Left lobe of liver (tissue), 2 donors: ENCODE measurements around the gene P4HB. TPM values are rescaled to one million over a fixed set of nuclear protein-coding genes. Genes with fewer than 3 reads are reported as not detected.

ENCODE experiments used
- ATAC-seq: fragments of 200-7000 bp; cut with Tn5 transposase; one replicate; pipeline ENCODE4 v1.9.1; 2020; ENCODE audit warnings: mild to moderate bottlenecking, moderate library complexity
- DNase-seq: peaks from one replicate; pipeline ENCODE4 v3.0.0-alpha.2; 2020; ENCODE audit warnings: low spot score
- total RNA-seq: library from RNA; stranded (reverse); gene quantifications from one replicate; pipeline ENCODE4 v1.2.1, GENCODE V29; 2021
- donor health status: DM: no; HTN: no; CAD: no; lungs with moderate emphysema.
- donor health status: DM: no; HTN: yes; CAD: no.

The P4HB gene
- total RNA-seq, 1 donor from 2014 or later, result 1,392 TPM

- no peak for DNase-seq
- ATAC-seq, result no peak
Observed at GRCh38 chr17:81898029-81898866, 37.9 kb upstream of the P4HB start.

DNA sequence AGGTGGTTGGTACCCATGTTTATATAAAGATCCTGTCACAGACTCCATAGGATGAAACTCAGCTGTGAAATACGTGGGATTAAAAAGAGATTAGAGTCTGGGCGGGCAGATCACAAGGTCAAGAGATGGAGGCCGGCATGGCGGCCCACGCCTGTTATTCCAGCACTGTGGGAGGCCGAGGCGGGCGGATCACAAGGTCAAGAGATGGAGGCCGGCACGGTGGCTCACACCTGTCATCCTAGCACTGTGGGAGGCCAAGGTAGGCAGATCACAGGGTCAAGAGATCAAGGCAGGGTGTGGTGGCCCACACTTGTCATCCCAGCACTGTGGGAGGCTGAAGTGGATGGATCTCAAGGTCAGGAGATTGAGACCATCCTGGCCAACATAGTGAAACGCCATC, 35.1 kb upstream of the P4HB start:
- DNase-seq, result no peak
- ATAC-seq, result no peak

- no peak for ATAC-seq
- no peak for DNase-seq
Observed at GRCh38 chr17:81891303-81891552, 30.9 kb upstream of the P4HB start.

DNA sequence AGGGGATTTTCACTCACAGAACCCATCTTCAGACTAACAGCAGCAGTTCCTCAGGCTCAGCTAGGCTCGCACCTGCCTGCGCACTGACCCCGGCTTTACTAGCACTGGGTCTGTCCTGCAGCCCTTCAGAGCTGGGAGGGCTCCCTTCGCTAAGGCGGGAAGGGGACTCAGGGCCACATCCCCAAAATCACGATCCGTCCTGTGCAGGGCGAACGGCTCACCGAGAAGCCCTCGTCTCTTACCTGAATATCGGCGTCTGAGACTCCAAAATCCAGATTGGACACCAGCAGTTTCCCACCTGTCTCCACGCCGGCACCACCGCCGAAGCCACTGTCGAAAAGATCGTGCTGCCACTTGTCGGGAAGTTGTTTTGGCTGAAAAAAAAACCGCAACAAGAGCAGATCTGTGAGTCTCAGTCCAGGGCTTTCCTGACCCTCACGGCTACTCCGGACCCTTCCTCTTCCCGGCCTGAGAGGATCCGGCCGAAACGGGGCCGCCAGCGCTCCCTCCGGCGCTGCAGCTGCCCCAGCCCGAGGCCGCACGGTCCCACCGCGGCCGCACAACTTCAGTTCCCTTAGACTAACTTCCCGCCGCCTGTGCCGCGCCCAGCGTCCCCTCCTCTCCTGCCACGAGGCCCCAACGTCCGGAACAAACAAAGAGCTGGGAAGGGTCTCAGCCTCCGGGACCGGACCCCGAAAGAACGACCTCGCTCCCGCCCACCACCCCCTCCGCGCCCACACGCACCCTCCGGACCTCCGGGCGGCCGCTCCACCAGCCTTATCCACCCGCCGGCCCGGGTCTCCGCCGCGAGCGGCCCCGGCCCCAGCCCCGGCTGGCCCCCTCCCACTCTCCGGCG, 30.3 kb upstream of the P4HB start:
- DNase-seq, result no peak
- ATAC-seq, result no peak

GRCh38 chr17:81889602-81890001, 29.3 kb upstream of the P4HB start:
- DNase-seq (no peak), ATAC-seq (no peak)

GRCh38 chr17:81888988-81889595, 28.8 kb upstream of the P4HB start:
- ATAC-seq (no peak), DNase-seq (no peak)

DNA sequence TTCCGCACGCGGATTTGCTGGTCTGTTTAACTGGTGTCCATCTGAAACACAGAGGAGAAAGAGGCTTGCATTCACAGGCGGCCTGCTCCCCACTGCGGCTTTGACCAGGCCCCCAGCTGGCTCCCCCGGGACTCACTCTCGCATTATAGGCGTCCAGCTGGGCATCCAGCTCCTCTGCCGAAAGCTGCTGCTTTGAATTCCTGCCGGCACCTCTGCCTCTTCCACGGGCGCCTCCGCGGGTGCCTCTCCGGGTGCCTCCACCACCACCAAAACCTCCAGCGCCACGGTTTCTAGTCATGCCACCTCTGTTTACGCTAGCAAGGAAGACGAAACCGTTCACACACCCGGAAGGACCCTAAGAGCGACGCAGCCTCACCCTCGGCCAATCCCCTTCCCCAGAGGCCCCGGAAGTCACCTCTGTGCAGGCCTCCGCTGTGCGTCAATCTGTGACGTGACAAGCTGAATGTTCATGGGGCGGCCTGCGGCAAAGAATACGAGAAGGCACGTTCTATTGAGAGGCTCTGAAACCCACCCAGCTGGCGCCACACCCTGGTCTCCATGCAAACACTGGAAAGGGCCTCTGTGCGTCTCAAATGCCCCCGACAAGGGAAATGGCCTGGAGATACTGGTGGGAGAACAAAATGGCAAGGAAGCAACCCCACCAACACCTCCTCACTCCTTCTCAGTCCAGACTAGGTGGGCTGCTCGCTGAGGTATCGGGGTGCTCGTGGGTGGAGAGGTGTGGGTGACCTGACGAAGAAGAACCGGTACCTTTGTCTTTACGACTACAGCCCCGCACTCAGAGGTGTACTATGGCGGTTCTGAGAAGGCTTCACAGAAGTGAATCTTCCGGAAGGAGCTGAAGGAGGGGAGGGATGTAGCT, 28.0 kb upstream of the P4HB start:
- no peak for DNase-seq
- ATAC-seq, result no peak

- DNase-seq (no peak), ATAC-seq (no peak)
Observed at GRCh38 chr17:81885869-81886548, 25.7 kb upstream of the P4HB start.

DNA sequence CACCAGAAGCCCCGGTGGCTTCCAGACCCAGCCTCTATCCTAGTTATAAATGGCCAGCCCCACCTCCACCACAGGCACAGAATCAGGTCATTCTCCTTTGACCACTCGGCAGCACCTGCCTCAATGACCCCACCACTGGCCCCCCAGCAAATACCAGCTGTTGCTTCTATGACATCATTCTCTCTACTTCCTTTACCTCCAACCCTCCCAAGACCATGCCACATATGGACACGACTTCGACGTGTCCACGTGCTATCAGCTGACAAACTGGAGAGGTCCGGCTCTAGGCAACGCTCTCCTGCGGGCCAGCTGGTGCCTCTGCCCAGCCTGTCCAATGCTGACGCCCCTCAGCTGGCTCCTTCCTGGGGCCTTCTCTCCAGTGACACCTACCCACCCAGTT, 25.1 kb upstream of the P4HB start:
- no peak for ATAC-seq
- DNase-seq, result no peak

DNA sequence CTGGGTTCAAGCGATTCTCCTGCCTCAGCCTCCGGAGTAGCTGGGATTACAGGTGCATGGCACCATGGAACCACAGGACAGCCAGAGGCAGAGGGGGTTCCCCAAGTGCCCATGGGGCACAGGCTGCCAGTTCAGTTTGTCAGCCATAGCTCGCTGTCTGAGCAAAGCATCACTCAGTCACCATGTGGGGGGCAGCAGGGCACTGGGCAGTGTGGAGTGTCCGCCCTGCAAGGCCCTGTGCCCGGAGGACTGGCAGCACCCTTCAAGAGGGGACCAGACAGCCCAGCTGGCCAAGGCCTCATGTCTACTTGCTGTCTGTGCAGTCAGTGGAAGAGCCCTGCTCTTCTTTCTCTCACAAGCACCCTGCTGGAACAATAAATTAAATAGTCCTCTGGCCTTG, 24.6 kb upstream of the P4HB start:
- ATAC-seq, result no peak
- no peak for DNase-seq

GRCh38 chr17:81884520-81884919, 24.2 kb upstream of the P4HB start:
- ATAC-seq, result peak; percentile 25
- no peak for DNase-seq

GRCh38 chr17:81879121-81879520, 18.8 kb upstream of the P4HB start:
- ATAC-seq, result no peak
- DNase-seq, result no peak

GRCh38 chr17:81878294-81878693, 18.0 kb upstream of the P4HB start:
- ATAC-seq, result no peak
- no peak for DNase-seq

GRCh38 chr17:81877569-81877968, 17.2 kb upstream of the P4HB start:
- ATAC-seq, result no peak
- DNase-seq, result no peak

- peak; percentile 96 for DNase-seq
- peak; percentile 21 for ATAC-seq
Observed at GRCh38 chr17:81871387-81872230, 11.3 kb upstream of the P4HB start.

- peak; percentile 50 for ATAC-seq
- no peak for DNase-seq
Observed at GRCh38 chr17:81870981-81871386, 10.6 kb upstream of the P4HB start, which contains the start of gene ARHGDIA. ARHGDIA (minus strand) TSS chr17:81871337; CDS start chr17:81869930, 1,407 bp downstream.

- DNase-seq (peak; percentile 63), ATAC-seq (peak; percentile 0)
Observed at GRCh38 chr17:81870131-81870980, 10.0 kb upstream of the P4HB start.
